GM19099 (cell line): ENCODE data around the gene LILRB3.
"Not testable (repeated sequence)": the region's sequence is repeated elsewhere in the genome, so short reads cannot be mapped to it uniquely, and the experiment has no call there.

Source experiments
- POLR2A ChIP-seq: IDR thresholded peaks from 3 replicates; pipeline ENCODE4 v1.6.1; 2011; ENCODE audit warnings: low read depth; ENCODE audit not compliant: insufficient read length; ENCODE audit errors: extremely low read depth

Gene LILRB3

GRCh38 chr19:54247106-54247930 is 24.5 kb upstream of the LILRB3 start:
- TF ChIP-seq POLR2A = no peak

GRCh38 chr19:54245936-54246335 is 23.1 kb upstream of the LILRB3 start:
- TF ChIP-seq POLR2A = no peak

DNA sequence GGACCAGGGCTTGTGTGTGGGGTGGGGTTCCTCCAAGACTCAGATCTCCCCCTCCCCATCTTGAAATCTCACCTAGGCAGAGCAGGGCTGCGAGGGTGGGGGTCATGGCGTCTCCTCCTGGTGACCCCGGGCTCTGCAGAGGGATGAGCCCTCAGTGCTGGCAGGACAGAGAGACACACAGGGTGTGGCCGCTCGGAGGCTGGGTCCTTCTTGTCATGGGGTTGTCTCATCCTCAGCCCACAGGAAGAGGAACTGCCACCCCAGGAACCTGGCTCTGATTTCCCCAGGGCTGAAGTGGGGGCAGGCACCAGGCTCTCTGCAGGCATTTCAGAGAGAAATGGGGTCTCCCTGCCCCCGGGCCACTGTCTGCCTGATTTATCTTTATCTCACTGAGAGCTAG is 19.8 kb upstream of the LILRB3 start, which contains the start of gene LILRA6:
Gene LILRA6, minus strand, starts transcription at position 145 of the 400 bp plus-strand sequence.
- not testable (repeated sequence) for TF ChIP-seq POLR2A

- TF ChIP-seq POLR2A = no peak
Observed at GRCh38 chr19:54233941-54234340, 11.1 kb upstream of the LILRB3 start.

DNA sequence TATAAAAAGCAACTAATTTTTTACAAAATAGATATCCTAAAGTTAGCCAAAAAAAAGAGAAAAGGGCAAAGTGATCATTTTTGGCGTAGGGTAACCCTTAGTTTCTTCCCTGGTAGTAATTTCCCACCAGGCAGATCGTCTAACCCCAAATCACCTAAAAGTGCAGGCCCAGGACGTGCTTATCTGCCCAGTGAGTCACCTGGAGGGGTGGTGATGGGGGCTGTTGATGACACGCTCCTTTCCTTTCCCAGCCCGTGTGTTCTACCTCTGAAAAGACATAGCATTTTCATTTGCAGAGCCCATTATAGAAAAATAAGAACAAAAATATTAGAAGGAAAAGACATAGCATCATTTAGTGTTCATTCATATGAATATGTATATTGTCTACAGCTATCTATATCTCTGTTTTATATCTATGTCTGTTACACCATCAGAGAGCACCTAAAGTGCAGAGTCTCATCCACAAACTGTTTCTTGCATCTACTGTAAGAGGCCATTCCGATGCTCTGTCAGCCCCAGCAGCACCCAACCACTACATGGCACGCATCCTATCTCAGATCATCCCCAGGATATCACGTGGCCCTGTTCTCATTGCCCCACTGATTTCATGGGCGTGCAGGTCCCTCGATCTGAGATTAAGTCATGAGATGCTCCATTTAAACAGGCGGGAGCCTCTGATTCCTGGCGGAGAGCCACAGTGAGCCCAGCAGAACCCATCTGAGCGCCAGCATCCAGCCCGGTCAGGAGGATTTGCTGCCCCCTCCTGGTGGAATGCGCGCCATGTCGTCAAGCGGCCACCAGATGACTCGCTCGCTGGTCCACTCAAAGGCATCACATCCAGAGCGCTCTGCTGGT is 8.5 kb upstream of the LILRB3 start:
- TF ChIP-seq POLR2A = no peak

DNA sequence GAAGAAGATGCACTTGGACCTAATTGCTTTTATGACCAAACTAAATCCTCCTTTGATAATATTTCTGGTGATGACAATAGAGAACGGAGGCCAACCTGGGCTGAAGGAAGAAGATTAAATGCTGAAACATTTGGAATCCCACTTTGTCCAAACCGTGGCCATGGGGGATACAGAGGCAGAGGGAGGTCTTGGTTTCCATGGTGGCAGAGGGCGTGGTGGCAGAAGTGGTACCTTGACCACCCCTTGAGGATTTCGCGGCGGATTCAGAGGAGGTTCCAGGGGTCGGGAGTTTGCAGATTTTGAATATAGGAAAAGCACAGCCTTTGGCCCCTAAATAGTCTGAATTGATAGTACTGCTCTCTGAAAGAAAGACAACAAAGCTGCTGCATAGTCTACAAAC is 7.2 kb upstream of the LILRB3 start:
- no peak for TF ChIP-seq POLR2A

DNA sequence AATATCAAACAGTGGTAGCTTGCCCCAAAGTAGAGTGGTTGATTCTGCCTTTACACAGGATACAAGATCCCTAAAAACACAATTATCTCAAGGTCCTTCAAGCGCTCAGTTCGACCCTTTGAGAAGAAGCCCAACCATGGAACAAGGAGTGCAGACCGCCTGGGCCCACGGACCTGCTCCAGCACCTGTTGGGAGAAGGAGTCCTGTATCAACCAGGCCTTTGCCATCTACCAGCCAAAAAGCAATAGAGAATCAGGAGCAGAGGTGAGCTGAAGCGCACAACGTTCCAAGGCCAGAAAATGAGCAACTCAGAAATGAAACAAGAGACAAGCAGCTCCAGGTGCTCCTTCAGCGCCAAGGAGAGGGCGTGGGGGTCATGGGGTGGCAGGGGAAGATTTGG is 6.3 kb upstream of the LILRB3 start:
- no peak for TF ChIP-seq POLR2A

DNA sequence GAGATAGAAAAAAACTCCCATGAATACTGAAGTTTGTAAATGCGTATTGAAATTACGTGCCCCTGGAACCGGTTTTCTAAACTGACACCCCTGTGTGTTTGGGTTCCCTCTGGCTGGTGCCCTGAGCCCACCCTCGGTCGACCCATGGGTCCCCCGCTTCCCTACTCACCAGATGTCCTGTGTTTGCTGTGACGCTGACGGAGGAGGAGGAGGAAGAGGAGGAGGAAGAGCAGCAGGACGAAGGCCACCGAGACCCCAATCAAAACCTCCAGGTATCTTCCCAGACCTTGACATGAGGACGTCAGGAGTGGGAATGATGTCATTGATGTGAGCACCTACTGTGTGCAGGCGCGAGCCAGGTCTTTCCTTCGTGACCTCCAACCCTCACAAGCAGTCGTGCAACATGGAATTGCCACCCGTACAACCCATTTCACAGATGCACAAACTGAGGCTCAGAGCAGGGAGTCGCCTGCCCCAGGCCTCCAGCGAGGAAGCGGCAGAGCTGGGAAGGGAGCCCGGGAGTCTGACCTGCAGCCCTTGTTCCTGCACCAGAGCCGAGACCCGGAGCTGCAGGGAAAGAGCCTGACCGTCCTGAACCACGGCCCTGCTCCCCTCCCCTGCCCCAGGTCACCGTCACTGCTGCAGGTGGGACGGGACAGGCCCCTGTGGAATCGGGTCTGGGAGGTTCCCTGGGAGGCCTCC is 3.7 kb downstream of the LILRB3 start:
- TF ChIP-seq POLR2A = no peak

DNA sequence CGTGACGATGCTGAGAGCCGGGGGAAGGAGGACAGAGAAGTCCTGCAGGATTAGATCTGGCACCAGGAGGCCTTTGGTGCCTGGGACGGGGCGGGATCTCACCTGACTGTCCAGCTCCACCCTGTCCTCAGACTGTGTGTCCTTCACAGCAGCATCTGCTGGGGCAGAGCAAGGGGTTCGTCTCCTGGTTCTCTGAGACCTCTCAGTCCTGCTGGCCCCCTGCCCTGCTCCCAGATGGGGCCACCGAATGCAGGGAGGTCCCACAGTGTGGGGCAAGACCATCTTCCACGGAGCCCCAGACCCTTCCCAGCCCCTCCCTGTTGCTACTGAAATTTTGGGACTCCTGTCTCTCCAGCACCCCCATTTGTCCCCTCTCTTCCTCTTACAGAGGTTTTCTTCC is 4.5 kb downstream of the LILRB3 start:
- no peak for TF ChIP-seq POLR2A

DNA sequence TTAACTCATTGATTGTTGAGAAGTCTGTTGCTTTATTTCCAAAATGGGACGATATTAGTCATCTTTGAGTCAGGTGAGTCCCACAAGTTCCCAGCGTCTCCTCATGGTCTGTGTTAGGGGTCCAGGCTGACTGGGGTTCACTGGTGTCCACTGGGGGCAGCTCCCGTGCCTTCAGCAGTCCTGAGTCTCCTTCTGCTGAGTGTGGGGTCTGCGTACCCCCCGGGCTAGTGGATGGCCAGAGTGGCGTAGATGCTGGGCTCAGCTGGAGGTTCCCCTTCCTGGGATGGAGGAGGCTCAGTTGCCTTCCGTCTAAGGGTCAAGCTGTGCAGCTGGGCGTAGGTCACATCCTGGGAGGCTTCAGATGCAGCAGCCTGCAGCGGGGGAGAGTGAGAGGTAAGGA is 5.9 kb downstream of the LILRB3 start:
- no peak for TF ChIP-seq POLR2A

GRCh38 chr19:54211235-54211634 is 11.6 kb downstream of the LILRB3 start:
- TF ChIP-seq POLR2A = no peak

DNA sequence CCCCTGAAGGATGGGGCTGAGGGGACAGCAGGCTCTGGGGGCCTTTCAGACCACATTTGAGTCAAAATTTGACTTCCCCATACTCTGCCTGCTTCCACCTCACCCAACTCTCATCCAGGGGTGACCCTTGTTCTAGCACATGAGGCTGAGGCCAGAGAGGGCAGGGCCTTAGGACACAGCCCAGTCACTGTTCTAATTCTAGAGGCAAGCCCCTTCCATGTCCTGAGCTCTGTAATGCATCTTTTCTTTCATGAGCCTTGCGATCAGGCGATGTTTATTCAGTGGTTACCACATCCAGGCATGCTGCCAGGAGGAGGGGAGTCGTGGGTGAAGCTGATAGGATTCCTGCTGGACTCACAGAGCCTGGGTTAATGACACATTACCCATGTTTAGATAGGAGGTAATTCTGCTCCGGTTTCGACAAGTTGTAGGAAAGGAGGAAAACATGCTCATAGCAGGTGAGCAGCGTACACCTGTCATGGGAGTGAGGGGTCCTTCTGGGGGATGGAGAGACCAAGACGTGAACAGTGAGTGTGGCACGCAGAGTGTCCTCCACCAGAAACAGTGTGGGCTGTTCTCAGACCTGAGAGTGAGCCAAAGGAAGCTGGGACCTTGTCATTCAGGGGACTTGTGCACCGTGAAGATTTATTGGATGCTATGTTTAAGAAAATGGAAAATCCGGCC is 12.9 kb downstream of the LILRB3 start:
- TF ChIP-seq POLR2A = no peak

DNA sequence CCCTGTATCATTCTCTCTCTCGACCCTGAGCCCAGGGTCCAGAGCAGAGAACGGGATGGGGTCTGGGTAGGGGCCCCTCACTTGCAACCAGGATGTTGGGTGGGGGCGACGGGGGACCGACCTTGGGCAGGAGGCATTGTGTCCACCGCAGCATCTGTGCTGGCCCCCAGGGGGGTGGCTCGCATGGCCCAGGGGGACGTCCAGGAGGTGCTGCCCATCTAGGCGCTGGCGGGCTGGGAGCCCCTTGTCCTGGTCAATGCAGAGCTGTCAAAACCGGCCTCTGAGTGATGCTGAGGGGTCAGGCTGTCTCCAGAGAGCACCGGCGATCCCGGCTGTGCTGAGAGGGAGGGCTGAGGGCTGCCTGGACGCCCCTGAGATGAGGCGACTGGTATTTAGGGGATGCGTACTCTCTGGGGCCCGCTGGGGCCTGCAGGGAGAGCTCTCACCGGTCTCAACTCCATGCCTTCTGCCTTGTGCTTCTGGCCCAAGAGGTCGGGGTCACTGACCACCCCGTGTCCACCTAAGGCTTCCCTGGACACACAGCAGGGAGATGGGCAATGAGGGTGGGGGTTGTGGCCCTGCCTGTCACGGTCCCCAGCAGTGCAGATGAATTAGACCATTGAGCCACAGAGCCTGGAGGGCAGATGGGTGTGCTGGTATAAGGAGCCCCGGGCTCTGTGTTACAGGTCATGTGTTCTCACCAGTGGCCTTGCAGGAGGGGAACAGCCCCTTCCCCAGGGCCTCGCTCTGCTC is 13.6 kb downstream of the LILRB3 start:
- peak; percentile 23 for TF ChIP-seq POLR2A

DNA sequence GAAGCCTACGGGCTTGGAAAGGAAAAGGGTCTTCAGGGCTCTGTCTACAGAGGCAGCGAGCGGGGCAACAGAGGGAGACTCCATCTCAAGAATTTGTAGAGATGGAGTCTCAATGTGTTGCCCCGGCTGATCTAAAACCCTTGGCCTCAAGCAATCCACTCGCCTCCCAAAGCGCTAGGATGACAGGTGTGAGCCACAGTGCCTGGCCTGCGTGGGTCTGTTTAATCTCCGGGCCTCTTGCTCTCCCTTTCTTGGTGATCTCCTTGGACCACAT is 14.1 kb downstream of the LILRB3 start:
- no peak for TF ChIP-seq POLR2A
